ENCODE measurements around the gene TANC1. TPM values are rescaled to one million over a fixed set of nuclear protein-coding genes. Genes with fewer than 3 reads are reported as not detected.

The TANC1 gene
- total RNA-seq, 4 donors from 2014 or later: 27.1 to 57.4 (median 55.1) TPM

DNA sequence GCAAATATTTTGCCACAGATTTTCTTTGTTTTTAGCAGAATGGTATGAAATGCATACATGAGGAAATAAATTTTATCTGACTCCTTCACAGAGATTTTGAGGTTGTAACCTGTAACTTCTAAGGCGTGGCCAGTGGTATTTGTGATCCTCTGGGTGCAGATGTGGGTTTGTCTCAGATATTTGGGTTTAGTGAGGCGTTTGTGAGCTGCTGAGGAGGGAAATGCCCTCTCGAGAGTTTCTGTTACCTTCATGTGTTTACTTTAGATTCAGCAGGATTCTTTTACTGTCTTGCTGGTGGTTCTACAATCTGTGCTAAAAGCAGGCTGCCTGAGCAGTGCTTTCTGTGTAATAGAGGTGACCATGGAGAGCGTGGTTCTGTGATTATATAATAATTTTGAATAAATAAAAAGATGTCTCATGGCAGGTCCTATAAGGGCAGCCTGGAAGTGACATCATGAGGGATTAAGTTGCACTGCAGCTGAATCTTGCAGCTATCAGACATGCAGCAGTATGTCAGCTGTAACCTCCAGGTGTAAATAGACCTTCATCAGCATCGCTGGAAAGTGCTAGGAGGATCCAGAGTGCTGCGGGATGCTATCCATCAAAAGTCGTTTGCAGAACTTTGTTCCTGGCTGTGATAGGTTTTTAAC is 34.1 kb downstream of the TANC1 start:
- H3K36me3 ChIP-seq: peaks cover 0 to 13% (median 0%) of the 10 kb centered on the region in 3 donors
- no peak for DNase-seq
- H3K4me1 ChIP-seq: peaks cover 0 to 10% (median 0%) of the 10 kb centered on the region in 4 donors
- no peaks in the 10 kb centered on the region for H3K27me3 ChIP-seq
- TF ChIP-seq, protein P1, sequence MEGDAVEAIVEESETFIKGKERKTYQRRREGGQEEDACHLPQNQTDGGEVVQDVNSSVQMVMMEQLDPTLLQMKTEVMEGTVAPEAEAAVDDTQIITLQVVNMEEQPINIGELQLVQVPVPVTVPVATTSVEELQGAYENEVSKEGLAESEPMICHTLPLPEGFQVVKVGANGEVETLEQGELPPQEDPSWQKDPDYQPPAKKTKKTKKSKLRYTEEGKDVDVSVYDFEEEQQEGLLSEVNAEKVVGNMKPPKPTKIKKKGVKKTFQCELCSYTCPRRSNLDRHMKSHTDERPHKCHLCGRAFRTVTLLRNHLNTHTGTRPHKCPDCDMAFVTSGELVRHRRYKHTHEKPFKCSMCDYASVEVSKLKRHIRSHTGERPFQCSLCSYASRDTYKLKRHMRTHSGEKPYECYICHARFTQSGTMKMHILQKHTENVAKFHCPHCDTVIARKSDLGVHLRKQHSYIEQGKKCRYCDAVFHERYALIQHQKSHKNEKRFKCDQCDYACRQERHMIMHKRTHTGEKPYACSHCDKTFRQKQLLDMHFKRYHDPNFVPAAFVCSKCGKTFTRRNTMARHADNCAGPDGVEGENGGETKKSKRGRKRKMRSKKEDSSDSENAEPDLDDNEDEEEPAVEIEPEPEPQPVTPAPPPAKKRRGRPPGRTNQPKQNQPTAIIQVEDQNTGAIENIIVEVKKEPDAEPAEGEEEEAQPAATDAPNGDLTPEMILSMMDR (IDR thresholded peaks at IDR 0.05): no peak
- TF ChIP-seq POLR2A (IDR thresholded peaks at IDR 0.05): no peak
- H3K9me3 ChIP-seq: no peaks in the 10 kb centered on the region
- H3K27ac ChIP-seq: no peak overlapping the region
- no peak overlapping the region for H3K4me3 ChIP-seq

DNA sequence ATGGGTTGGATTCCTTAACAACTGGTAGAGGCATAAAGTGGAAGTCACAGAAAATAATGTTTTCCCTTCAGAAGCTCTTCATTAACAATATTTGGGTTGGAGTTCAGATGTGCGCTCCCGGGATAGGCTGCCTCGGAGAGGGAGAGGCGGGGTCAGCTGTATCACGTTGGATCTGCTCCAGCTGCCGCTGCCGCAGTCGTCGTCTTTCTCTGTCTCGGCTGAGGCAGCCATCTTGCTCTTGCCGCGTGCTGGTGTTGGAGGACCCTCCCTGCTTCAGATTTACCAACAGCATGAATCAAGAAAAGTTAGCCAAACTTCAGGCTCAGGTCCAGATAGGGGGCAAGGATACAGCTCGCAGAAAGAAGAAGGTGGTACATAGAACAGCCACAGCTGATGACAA is 35.1 kb downstream of the TANC1 start:
- no peak overlapping the region for H3K4me3 ChIP-seq
- peaks cover 0 to 13% (median 0%) of the 10 kb centered on the region in 3 donors for H3K36me3 ChIP-seq
- no peak overlapping the region for H3K27ac ChIP-seq
- peaks cover 0 to 9% (median 0%) of the 10 kb centered on the region in 4 donors for H3K4me1 ChIP-seq
- H3K9me3 ChIP-seq: no peaks in the 10 kb centered on the region
- TF ChIP-seq, protein P1 (IDR thresholded peaks at IDR 0.05): no peak
- TF ChIP-seq POLR2A (IDR thresholded peaks at IDR 0.05): no peak
- DNase-seq: no peak
- H3K27me3 ChIP-seq: no peaks in the 10 kb centered on the region

DNA sequence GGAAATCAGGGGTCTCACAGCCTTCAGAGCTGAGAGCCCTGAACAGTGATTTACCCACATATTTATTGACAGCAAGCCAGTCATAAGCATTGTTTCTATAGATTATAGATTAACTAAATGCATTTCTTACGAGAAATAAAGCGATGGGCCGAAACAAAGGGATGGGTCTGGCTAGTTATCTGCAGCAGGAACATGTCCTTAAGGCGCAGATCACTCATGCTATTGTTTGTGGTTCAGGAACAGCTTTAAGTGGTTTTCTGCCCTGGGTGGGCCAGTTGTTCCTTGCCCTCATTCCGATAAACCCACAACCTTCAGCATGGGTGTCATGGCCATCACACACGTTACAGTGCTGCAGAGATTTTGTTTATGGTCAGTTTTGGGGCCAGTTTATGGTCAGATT is 36.4 kb downstream of the TANC1 start:
- Histone ChIP-seq H3K27ac (no peak overlapping the region), H3K9me3 (no peaks in the 10 kb centered on the region), H3K4me1 (no peaks in the 10 kb centered on the region), H3K4me3 (no peak overlapping the region), H3K27me3 (no peaks in the 10 kb centered on the region), H3K36me3 (peaks cover 0 to 13% (median 0%) of the 10 kb centered on the region in 3 donors)
- TF ChIP-seq, protein P1 (IDR thresholded peaks at IDR 0.05): no peak
- TF ChIP-seq POLR2A (IDR thresholded peaks at IDR 0.05): no peak
- DNase-seq: no peak

DNA sequence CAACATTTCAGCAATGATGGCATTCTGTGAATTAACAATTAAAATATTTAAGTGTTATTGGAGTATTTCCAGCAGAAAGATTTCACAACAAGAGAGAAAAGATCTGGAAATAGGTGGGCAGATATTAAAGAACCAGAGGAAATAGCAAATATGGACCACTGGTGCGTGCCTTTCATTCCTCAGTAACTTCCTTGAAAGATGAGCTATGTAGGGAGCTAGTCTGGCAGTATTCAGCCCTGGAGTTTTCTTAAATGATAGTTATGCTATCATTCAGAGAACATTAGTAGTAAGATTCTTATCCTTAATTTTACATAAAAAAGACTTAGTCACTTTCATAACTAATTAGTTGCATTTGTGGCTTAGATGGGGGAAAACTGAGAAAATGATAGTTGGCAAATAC is 41.5 kb downstream of the TANC1 start:
- no peak overlapping the region for H3K27ac ChIP-seq
- H3K27me3 ChIP-seq: no peaks in the 10 kb centered on the region
- no peak for DNase-seq

DNA sequence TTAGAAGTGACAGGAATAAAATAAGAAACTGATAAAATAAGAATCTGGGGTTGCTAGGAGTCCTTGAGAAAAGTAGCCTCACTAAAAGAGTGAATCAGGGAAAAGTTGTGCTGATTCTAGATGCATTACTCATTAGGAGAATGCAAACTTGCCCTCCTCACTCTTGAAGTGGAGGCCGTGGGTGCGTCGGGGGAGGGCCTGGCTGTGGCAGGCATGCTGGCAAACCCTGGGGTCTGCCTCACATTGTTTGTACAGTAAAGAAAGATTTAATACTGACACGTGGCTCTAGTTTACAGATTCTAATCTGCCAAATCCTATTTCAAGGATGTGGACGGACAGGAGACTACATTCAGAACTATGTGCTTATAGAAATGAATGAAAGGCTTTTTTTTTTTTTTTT is 41.9 kb downstream of the TANC1 start:
- H3K4me1 ChIP-seq: no peaks in the 10 kb centered on the region
- peaks cover 0 to 4% (median 2%) of the 10 kb centered on the region in 4 donors for H3K9me3 ChIP-seq
- H3K27me3 ChIP-seq: no peaks in the 10 kb centered on the region
- H3K4me3 ChIP-seq: no peak overlapping the region
- TF ChIP-seq POLR2A (IDR thresholded peaks at IDR 0.05): no peak
- TF ChIP-seq, protein P1 (IDR thresholded peaks at IDR 0.05): no peak
- no peaks in the 10 kb centered on the region for H3K36me3 ChIP-seq
- DNase-seq: no peak
- H3K27ac ChIP-seq: no peak overlapping the region

More for the DNA sequence above, 41.5 kb downstream of the TANC1 start:
- TF ChIP-seq, protein P1 (IDR thresholded peaks at IDR 0.05): no peak
- TF ChIP-seq POLR2A (IDR thresholded peaks at IDR 0.05): no peak
- Histone ChIP-seq H3K4me3 (no peak overlapping the region), H3K36me3 (peaks cover 0 to under 1% (median 0%) of the 10 kb centered on the region in 3 donors), H3K4me1 (no peaks in the 10 kb centered on the region), H3K9me3 (peaks cover 0 to 3% (median under 1%) of the 10 kb centered on the region in 4 donors)
